Stimulated activated CD8-positive, alpha-beta memory T cell treated with anti-CD3 and anti-CD28 coated beads, Interleukin-4, amount 100 ng/mL, for 24 hours (primary cell): ENCODE data around the gene ZNF444.
"Not testable (repeated sequence)": the region's sequence is repeated elsewhere in the genome, so short reads cannot be mapped to it uniquely, and the experiment has no call there.

Experiments
- DNase-seq: peaks from one replicate; pipeline ENCODE4 v3.0.0-alpha.2; 2020; ENCODE audit warnings: low read depth

Gene ZNF444

GRCh38 chr19:56140583-56141416, at the start of gene ZNF444:
ZNF444 (plus strand) TSS chr19:56141287; CDS start chr19:56146912, 5,625 bp downstream.
- peak; percentile 98 for DNase-seq

- DNase-seq = no peak
Observed at GRCh38 chr19:56091751-56092546, 49.1 kb upstream of the ZNF444 start.

GRCh38 chr19:56092685-56093631, 48.1 kb upstream of the ZNF444 start:
- DNase-seq = no peak

GRCh38 chr19:56094449-56094848, 46.6 kb upstream of the ZNF444 start:
- DNase-seq = no peak

GRCh38 chr19:56096665-56097064, 44.4 kb upstream of the ZNF444 start:
- no peak for DNase-seq

- no peak for DNase-seq
Observed at GRCh38 chr19:56097306-56097705, 43.8 kb upstream of the ZNF444 start.

- no peak for DNase-seq
Observed at GRCh38 chr19:56097776-56098175, 43.3 kb upstream of the ZNF444 start.

- not testable (repeated sequence) for DNase-seq
Observed at GRCh38 chr19:56098237-56098636, 42.9 kb upstream of the ZNF444 start.

GRCh38 chr19:56098731-56099568, 42.1 kb upstream of the ZNF444 start:
- DNase-seq = no peak

GRCh38 chr19:56099638-56100539, 41.2 kb upstream of the ZNF444 start:
- no peak for DNase-seq

- DNase-seq = no peak
Observed at GRCh38 chr19:56101095-56101494, 40.0 kb upstream of the ZNF444 start.

- no peak for DNase-seq
Observed at GRCh38 chr19:56101746-56102535, 39.1 kb upstream of the ZNF444 start.

- DNase-seq = no peak
Observed at GRCh38 chr19:56103027-56103614, 38.0 kb upstream of the ZNF444 start.

- DNase-seq = no peak
Observed at GRCh38 chr19:56104423-56104822, 36.7 kb upstream of the ZNF444 start.

- DNase-seq = peak; percentile 25
Observed at GRCh38 chr19:56105090-56105701, 35.9 kb upstream of the ZNF444 start.

GRCh38 chr19:56105831-56106396, 35.2 kb upstream of the ZNF444 start:
- DNase-seq = not testable (repeated sequence)

GRCh38 chr19:56106397-56106849, 34.7 kb upstream of the ZNF444 start:
- no peak for DNase-seq

GRCh38 chr19:56106993-56107392, 34.1 kb upstream of the ZNF444 start:
- no peak for DNase-seq
